Measurements from ENCODE around the gene SULT1C3.

DNA sequence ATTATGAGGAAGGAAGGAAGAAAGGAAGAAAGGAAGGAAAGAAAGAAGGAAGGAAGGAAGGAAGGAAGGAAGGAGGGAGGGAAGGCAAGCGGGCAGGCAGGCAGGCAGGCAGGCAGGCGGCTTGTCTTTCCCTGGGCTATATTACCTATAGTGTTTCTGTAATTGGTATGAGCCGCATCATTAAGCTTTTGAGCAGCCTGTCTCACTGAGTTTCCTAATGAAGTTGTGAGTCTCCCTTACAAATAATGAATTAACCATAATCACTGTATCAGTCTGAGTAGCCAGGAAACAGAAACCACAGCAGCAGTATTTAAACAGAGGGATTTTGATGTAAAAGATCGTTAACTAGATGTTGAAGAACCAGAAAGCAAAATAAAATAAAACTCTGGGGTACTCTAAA lies 11.8 kb upstream of the SULT1C3 start:
- TF ChIP-seq, protein P1, sequence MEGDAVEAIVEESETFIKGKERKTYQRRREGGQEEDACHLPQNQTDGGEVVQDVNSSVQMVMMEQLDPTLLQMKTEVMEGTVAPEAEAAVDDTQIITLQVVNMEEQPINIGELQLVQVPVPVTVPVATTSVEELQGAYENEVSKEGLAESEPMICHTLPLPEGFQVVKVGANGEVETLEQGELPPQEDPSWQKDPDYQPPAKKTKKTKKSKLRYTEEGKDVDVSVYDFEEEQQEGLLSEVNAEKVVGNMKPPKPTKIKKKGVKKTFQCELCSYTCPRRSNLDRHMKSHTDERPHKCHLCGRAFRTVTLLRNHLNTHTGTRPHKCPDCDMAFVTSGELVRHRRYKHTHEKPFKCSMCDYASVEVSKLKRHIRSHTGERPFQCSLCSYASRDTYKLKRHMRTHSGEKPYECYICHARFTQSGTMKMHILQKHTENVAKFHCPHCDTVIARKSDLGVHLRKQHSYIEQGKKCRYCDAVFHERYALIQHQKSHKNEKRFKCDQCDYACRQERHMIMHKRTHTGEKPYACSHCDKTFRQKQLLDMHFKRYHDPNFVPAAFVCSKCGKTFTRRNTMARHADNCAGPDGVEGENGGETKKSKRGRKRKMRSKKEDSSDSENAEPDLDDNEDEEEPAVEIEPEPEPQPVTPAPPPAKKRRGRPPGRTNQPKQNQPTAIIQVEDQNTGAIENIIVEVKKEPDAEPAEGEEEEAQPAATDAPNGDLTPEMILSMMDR (optimal IDR thresholded peaks at IDR 0.05 in 1 of 3, IDR thresholded peaks at IDR 0.05 in 1 of 3, conservative IDR thresholded peaks at IDR 0.05 in 1 of 3; ENCODE audit: extremely low read depth in 1 of 3, insufficient read depth in 2 of 3, low read length in 3 of 3) = no peak
- no peak for TF ChIP-seq EZH2 (IDR thresholded peaks at IDR 0.05; ENCODE audit: low read length)

Measured in keratinocyte (primary cell).